ENCODE data around the gene RCC1.
"Not testable (repeated sequence)": the region's sequence is repeated elsewhere in the genome, so short reads cannot be mapped to it uniquely, and the experiment has no call there.

Gene RCC1

GRCh38 chr1:28505406-28506187 is at the start of gene RCC1:
RCC1 (plus strand) TSS chr1:28506043; CDS start chr1:28529867, 23,824 bp downstream.
- DNase-seq (ENCODE audit: low read depth): peak; percentile 99
- peak within 1 kb of the TSS; percentile 66 for H3K4me3 ChIP-seq (ENCODE audit: control insufficient read depth, low read depth, low read length)
- TF ChIP-seq CTCF (conservative IDR thresholded peaks at IDR 0.05; ENCODE audit: control insufficient read depth, insufficient read depth, low read depth, low read length): no peak

GRCh38 chr1:28456078-28456477 is 49.8 kb upstream of the RCC1 start:
- no peak for TF ChIP-seq CTCF (conservative IDR thresholded peaks at IDR 0.05; ENCODE audit: control insufficient read depth, insufficient read depth, low read depth, low read length)
- DNase-seq (ENCODE audit: low read depth): peak; percentile 81
- no peak overlapping the region for H3K4me3 ChIP-seq (ENCODE audit: control insufficient read depth, low read depth, low read length)

GRCh38 chr1:28457678-28458077 is 48.2 kb upstream of the RCC1 start:
- DNase-seq (ENCODE audit: low read depth): no peak
- no peak for TF ChIP-seq CTCF (conservative IDR thresholded peaks at IDR 0.05; ENCODE audit: control insufficient read depth, insufficient read depth, low read depth, low read length)
- no peak overlapping the region for H3K4me3 ChIP-seq (ENCODE audit: control insufficient read depth, low read depth, low read length)

DNA sequence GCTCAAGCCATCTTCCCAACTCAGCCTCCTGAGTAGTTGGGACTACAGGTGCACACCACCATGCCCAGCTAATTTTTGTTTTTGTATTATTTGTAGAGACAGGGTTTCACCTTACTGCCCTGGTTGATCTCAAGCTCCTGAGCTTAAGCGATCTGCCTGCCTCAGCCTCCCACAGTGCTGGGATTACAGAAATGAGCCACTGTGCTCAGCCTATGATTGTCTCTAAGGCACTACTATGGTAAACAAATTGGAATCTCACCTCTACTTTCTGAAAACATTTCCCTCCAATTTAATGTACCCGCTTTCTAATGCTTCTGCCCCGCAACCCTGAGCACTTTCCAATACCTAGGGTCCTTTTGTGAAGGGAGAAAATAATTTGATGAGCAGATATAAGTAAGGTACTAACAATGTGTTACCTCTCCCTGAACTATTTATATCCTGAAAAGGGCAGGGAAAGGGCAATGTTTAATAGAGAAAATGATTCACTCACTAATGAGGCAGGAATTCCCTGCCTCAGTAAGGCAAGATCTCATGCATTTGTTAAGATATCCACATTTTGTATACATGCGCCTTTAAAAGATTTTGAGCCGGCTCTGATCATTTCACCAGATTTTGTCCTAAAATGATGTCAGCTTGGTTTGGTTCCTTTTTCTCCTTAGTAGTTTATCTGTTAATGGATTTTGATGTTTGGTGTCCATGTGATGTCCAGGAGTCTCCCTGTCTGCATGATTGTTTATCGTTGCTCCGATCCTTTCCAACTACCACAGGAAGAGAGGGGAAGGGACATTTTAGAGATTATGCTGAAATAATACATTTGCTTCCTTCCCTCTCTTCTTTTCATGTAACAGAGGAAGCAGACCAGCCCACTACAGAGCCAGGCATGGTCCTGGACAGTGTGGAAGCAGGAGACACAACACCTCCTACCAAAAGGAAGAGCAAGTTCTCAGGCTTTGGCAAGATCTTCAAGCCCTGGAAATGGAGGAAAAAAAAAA is 47.3 kb upstream of the RCC1 start:
- DNase-seq (ENCODE audit: low read depth): no peak
- no peak for TF ChIP-seq CTCF (conservative IDR thresholded peaks at IDR 0.05; ENCODE audit: control insufficient read depth, insufficient read depth, low read depth, low read length)

GRCh38 chr1:28466226-28466778 is 39.5 kb upstream of the RCC1 start:
- DNase-seq (ENCODE audit: low read depth): no peak
- no peak overlapping the region for H3K4me3 ChIP-seq (ENCODE audit: control insufficient read depth, low read depth, low read length)
- TF ChIP-seq CTCF (conservative IDR thresholded peaks at IDR 0.05; ENCODE audit: control insufficient read depth, insufficient read depth, low read depth, low read length): no peak

More for the DNA sequence above, 47.3 kb upstream of the RCC1 start:
- H3K4me3 ChIP-seq (ENCODE audit: control insufficient read depth, low read depth, low read length): no peak overlapping the region

DNA sequence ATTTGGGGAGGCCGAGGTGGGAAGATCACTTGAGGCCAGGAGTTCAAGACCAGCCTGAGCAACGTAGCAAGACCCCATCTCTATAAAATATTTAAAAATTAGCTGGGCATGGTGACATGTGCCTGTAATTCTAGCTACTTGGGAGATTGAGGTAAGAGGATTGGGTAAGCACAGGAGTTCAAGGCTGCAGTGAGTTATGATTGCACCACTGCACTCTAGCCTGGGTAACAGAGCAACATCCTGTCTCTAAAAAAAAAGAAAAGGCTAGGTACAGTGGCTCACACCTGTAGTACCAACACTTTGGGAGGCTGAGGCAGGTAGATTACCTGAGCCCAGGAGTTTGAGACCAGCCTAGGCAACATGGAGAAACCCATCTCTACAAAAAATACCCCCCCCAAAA is 35.7 kb upstream of the RCC1 start:
- no peak for TF ChIP-seq CTCF (conservative IDR thresholded peaks at IDR 0.05; ENCODE audit: control insufficient read depth, insufficient read depth, low read depth, low read length)
- DNase-seq (ENCODE audit: low read depth): no peak
- H3K4me3 ChIP-seq (ENCODE audit: control insufficient read depth, low read depth, low read length): no peak overlapping the region

DNA sequence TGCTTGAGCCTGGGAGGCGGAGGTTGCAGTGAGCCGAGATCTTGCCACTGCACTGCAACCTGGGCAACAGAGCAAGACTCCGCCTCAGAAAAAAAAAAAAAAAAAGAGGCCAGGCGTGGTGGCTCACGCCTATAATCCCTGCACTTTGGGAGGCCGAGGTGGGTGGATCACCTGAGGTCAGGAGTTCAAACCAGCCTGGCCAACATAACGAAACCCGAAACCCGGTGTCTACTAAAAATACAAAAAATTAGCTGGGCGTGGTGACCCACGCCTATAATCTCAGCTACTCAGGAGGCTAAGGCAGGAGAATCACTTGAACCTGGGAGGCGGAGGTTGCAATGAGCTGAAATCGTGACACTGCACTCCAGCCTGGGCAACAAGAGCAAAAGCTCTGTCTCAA is 26.3 kb upstream of the RCC1 start:
- H3K4me3 ChIP-seq (ENCODE audit: control insufficient read depth, low read depth, low read length); DNase-seq (ENCODE audit: low read depth): not testable (repeated sequence)

All from fibroblast of mammary gland (primary cell).